ENCODE results near the gene NECAB2. TPM values are rescaled to one million over a fixed set of nuclear protein-coding genes. Genes with fewer than 3 reads are reported as not detected.

Gene NECAB2
- total RNA-seq, 1 donor from 2014 or later, result 12.6 TPM

GRCh38 chr16:83960521-83961249 lies 7.4 kb upstream of the NECAB2 start:
- H3K36me3 Mint-ChIP-seq, result no peaks in the 10 kb centered on the region
- no peak overlapping the region for H3K27ac Mint-ChIP-seq
- TF ChIP-seq EZH2 (IDR thresholded peaks at IDR 0.05) (no peak), EZH2phosphoT487 (IDR thresholded peaks at IDR 0.05) (no peak), CTCF (IDR thresholded peaks at IDR 0.05) (no peak)

GRCh38 chr16:83961591-83961990 lies 6.5 kb upstream of the NECAB2 start:
- H3F3A ChIP-seq (ENCODE audit: low read depth), result peaks cover under 1% of the 10 kb centered on the region
- H3K79me2 ChIP-seq (ENCODE audit: low read depth), result no peaks in the 10 kb centered on the region
- H3K9me3 ChIP-seq (ENCODE audit: low read depth), result no peaks in the 10 kb centered on the region
- Mint-ChIP-seq H3K36me3 (no peaks in the 10 kb centered on the region), H3K27ac (no peak overlapping the region), H3K27me3 (ENCODE audit: insufficient read depth, low read depth) (peaks cover 5% of the 10 kb centered on the region), H3K4me3 (no peak overlapping the region), H3K9me3 (no peaks in the 10 kb centered on the region), H3K4me1 (peaks cover 7% of the 10 kb centered on the region)
- no peak overlapping the region for H3K4me2 ChIP-seq
- no peaks in the 10 kb centered on the region for H3K36me3 ChIP-seq
- H4K20me1 ChIP-seq (ENCODE audit: low read depth), result no peaks in the 10 kb centered on the region
- H3K27me3 ChIP-seq, result no peaks in the 10 kb centered on the region
- TF ChIP-seq CTCF (IDR thresholded peaks at IDR 0.05), result no peak
- no peak for TF ChIP-seq EZH2phosphoT487 (IDR thresholded peaks at IDR 0.05)
- no peak for TF ChIP-seq EZH2 (IDR thresholded peaks at IDR 0.05)
- H3K4me3 ChIP-seq, result no peak overlapping the region
- no peak overlapping the region for H3K9ac ChIP-seq
- H2AFZ ChIP-seq (replicated peaks), result no peak overlapping the region
- no peak overlapping the region for H3K27ac ChIP-seq
- no peaks in the 10 kb centered on the region for H3K4me1 ChIP-seq
- no peak for DNase-seq (ENCODE audit: low spot score)

More at GRCh38 chr16:83960521-83961249, 7.4 kb upstream of the NECAB2 start:
- DNase-seq (ENCODE audit: low spot score), result no peak
- no peaks in the 10 kb centered on the region for H3K27me3 ChIP-seq
- H2AFZ ChIP-seq (replicated peaks), result no peak overlapping the region
- no peak overlapping the region for H3K9ac ChIP-seq
- no peaks in the 10 kb centered on the region for H3K79me2 ChIP-seq (ENCODE audit: low read depth)
- H3F3A ChIP-seq (ENCODE audit: low read depth), result no peaks in the 10 kb centered on the region
- no peak overlapping the region for H3K4me2 ChIP-seq
- H4K20me1 ChIP-seq (ENCODE audit: low read depth), result no peaks in the 10 kb centered on the region
- H3K9me3 Mint-ChIP-seq, result no peaks in the 10 kb centered on the region
- H3K4me1 ChIP-seq, result no peaks in the 10 kb centered on the region
- H3K27ac ChIP-seq, result no peak overlapping the region
- H3K4me3 ChIP-seq, result no peak overlapping the region
- H3K36me3 ChIP-seq, result no peaks in the 10 kb centered on the region
- H3K4me1 Mint-ChIP-seq, result peaks cover 6% of the 10 kb centered on the region
- H3K4me3 Mint-ChIP-seq, result no peak overlapping the region
- H3K9me3 ChIP-seq (ENCODE audit: low read depth), result no peaks in the 10 kb centered on the region
- peaks cover 5% of the 10 kb centered on the region for H3K27me3 Mint-ChIP-seq (ENCODE audit: insufficient read depth, low read depth)

- Histone ChIP-seq H3K9me3 (ENCODE audit: low read depth) (no peaks in the 10 kb centered on the region), H3K79me2 (ENCODE audit: low read depth) (no peaks in the 10 kb centered on the region), H3K4me3 (no peak overlapping the region), H3K9ac (no peak overlapping the region), H3F3A (ENCODE audit: low read depth) (peaks cover 5% of the 10 kb centered on the region), H3K27me3 (no peaks in the 10 kb centered on the region), H3K27ac (no peak overlapping the region), H3K4me2 (no peak overlapping the region), H3K4me1 (no peaks in the 10 kb centered on the region), H4K20me1 (ENCODE audit: low read depth) (no peaks in the 10 kb centered on the region), H3K36me3 (no peaks in the 10 kb centered on the region), H2AFZ (replicated peaks) (no peak overlapping the region)
- H3K27ac Mint-ChIP-seq, result no peak overlapping the region
- peaks cover 8% of the 10 kb centered on the region for H3K27me3 Mint-ChIP-seq (ENCODE audit: insufficient read depth, low read depth)
- DNase-seq (ENCODE audit: low spot score), result no peak
- H3K9me3 Mint-ChIP-seq, result no peaks in the 10 kb centered on the region
- TF ChIP-seq EZH2 (IDR thresholded peaks at IDR 0.05), result no peak
- no peak for TF ChIP-seq EZH2phosphoT487 (IDR thresholded peaks at IDR 0.05)
- TF ChIP-seq CTCF (IDR thresholded peaks at IDR 0.05), result no peak
- no peaks in the 10 kb centered on the region for H3K36me3 Mint-ChIP-seq
- no peak overlapping the region for H3K4me3 Mint-ChIP-seq
- H3K4me1 Mint-ChIP-seq, result peaks cover 8% of the 10 kb centered on the region
Observed at GRCh38 chr16:83963277-83964119, 4.5 kb upstream of the NECAB2 start.

All from neural progenitor cell (in vitro differentiated cells).